HG03108 (cell line): ENCODE measurements around the gene ETV2.
A peak's percentile ranks its signal among the peaks of the same experiment; 100 is the strongest.
"Not testable (repeated sequence)": the region's sequence is repeated elsewhere in the genome, so short reads cannot be mapped to it uniquely, and the experiment has no call there.

ENCODE experiments used
- ATAC-seq: cut with Tn5 transposase; IDR thresholded peaks from one replicate; pipeline ENCODE4 v1.9.1; 2021; ENCODE audit warnings: moderate library complexity; ENCODE audit not compliant: unreplicated experiment

Gene ETV2

GRCh38 chr19:35656700-35657099, 15.2 kb downstream of the ETV2 start:
- ATAC-seq = no peak

GRCh38 chr19:35657904-35658700, 16.6 kb downstream of the ETV2 start:
- no peak for ATAC-seq

- no peak for ATAC-seq
Observed at GRCh38 chr19:35661995-35662340, 20.4 kb downstream of the ETV2 start.

- ATAC-seq = no peak
Observed at GRCh38 chr19:35663981-35664380, 22.4 kb downstream of the ETV2 start.

GRCh38 chr19:35665157-35665556, 23.6 kb downstream of the ETV2 start:
- no peak for ATAC-seq

GRCh38 chr19:35665604-35666003, 24.1 kb downstream of the ETV2 start:
- no peak for ATAC-seq

- no peak for ATAC-seq
Observed at GRCh38 chr19:35666251-35666913, 24.8 kb downstream of the ETV2 start, which contains the start of gene UPK1A. Gene UPK1A (plus strand): TSS chr19:35666517. CDS start chr19:35666813, 296 bp downstream.

- ATAC-seq = no peak
Observed at GRCh38 chr19:35669566-35669965, 28.0 kb downstream of the ETV2 start.

GRCh38 chr19:35669974-35670373, 28.4 kb downstream of the ETV2 start:
- ATAC-seq = no peak

- ATAC-seq = no peak
Observed at GRCh38 chr19:35670686-35671085, 29.1 kb downstream of the ETV2 start.

- no peak for ATAC-seq
Observed at GRCh38 chr19:35671818-35672217, 30.3 kb downstream of the ETV2 start.

GRCh38 chr19:35673121-35673804, 31.7 kb downstream of the ETV2 start:
- ATAC-seq = no peak

- no peak for ATAC-seq
Observed at GRCh38 chr19:35675589-35676140, 34.1 kb downstream of the ETV2 start.

GRCh38 chr19:35689836-35690235, 48.3 kb downstream of the ETV2 start:
- no peak for ATAC-seq

- ATAC-seq = not testable (repeated sequence)
Observed at GRCh38 chr19:35691106-35691505, 49.6 kb downstream of the ETV2 start.

GRCh38 chr19:35692010-35692409, 50.5 kb downstream of the ETV2 start:
- ATAC-seq = no peak

- ATAC-seq = no peak
Observed at GRCh38 chr19:35693422-35693821, 51.9 kb downstream of the ETV2 start.

- peak; percentile 62 for ATAC-seq
Observed at GRCh38 chr19:35693835-35694599, 52.5 kb downstream of the ETV2 start.
